ENCODE data around the gene ELP1. TPM values are rescaled to one million over a fixed set of nuclear protein-coding genes. Genes with fewer than 3 reads are reported as not detected.
A peak's percentile ranks its signal among the peaks of the same experiment; 100 is the strongest.

Gene ELP1
- total RNA-seq, 1 donor from 2014 or later = 48.9 TPM

- no peak for DNase-seq (ENCODE audit: low read depth, low spot score)
- no peak overlapping the region for H3K4me3 Mint-ChIP-seq
- H3K4me1 Mint-ChIP-seq = no peaks in the 10 kb centered on the region
- peaks cover 23% of the 10 kb centered on the region for H3K36me3 Mint-ChIP-seq (ENCODE audit: low read depth)
- no peak overlapping the region for H3K27ac Mint-ChIP-seq (ENCODE audit: unreplicated experiment)
- H3K9me3 Mint-ChIP-seq = no peaks in the 10 kb centered on the region
- no peak for TF ChIP-seq CTCF (conservative IDR thresholded peaks at IDR 0.05)
- no peaks in the 10 kb centered on the region for H3K27me3 Mint-ChIP-seq (ENCODE audit: low read depth)
Observed at GRCh38 chr9:108910914-108911313, 23.0 kb downstream of the ELP1 start.

DNA sequence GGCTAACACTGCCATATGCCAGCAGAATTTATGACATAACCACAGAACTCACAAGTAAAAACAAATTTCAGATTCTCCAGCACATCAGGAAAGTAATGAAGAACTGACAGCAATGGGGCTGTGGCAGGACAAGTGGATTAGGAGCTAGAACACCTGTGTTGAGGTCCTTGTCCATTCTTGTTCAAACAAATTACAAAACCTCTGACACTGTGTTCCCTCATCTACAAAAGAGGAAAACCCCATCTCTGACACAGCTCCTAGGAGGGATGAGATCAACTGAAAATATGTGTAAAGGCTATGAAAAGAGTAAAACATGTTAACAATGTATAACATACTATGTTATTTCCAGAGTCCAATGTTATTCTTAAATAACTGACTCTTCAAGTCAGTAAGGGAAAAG, 23.5 kb downstream of the ELP1 start:
- no peak overlapping the region for H3K4me3 Mint-ChIP-seq
- H3K27me3 Mint-ChIP-seq (ENCODE audit: low read depth) = no peaks in the 10 kb centered on the region
- no peaks in the 10 kb centered on the region for H3K9me3 Mint-ChIP-seq
- peaks cover 20% of the 10 kb centered on the region for H3K36me3 Mint-ChIP-seq (ENCODE audit: low read depth)
- no peaks in the 10 kb centered on the region for H3K4me1 Mint-ChIP-seq
- no peak for DNase-seq (ENCODE audit: low read depth, low spot score)
- no peak for TF ChIP-seq CTCF (conservative IDR thresholded peaks at IDR 0.05)
- H3K27ac Mint-ChIP-seq (ENCODE audit: unreplicated experiment) = no peak overlapping the region

DNA sequence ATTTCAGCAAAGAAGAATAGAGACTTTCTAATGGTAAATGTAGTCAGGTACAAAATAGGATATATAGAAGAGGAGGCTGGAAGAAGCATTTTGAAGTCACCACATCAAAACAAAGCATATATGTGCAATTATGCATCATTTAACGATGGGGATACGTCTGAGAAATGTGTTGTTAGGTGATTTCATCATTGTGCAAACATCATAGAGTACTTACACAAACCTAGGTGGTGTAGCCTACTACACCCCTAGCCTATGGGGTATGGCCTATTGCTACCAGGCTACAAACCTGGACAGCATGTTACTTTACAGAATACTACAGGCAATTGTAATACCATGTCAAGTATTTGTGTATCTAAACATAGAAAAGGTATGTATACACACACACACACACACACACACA, 28.4 kb downstream of the ELP1 start:
- Mint-ChIP-seq H3K36me3 (ENCODE audit: low read depth) (peaks cover 24% of the 10 kb centered on the region), H3K27me3 (ENCODE audit: low read depth) (no peaks in the 10 kb centered on the region), H3K9me3 (no peaks in the 10 kb centered on the region), H3K27ac (ENCODE audit: unreplicated experiment) (no peak overlapping the region), H3K4me3 (no peak overlapping the region), H3K4me1 (no peaks in the 10 kb centered on the region)
- DNase-seq (ENCODE audit: low read depth, low spot score) = no peak
- no peak for TF ChIP-seq CTCF (conservative IDR thresholded peaks at IDR 0.05)

- H3K9me3 Mint-ChIP-seq = no peaks in the 10 kb centered on the region
- H3K27ac Mint-ChIP-seq (ENCODE audit: unreplicated experiment) = no peak overlapping the region
- no peaks in the 10 kb centered on the region for H3K4me1 Mint-ChIP-seq
- no peaks in the 10 kb centered on the region for H3K27me3 Mint-ChIP-seq (ENCODE audit: low read depth)
- DNase-seq (ENCODE audit: low read depth, low spot score) = no peak
- peaks cover 20% of the 10 kb centered on the region for H3K36me3 Mint-ChIP-seq (ENCODE audit: low read depth)
- H3K4me3 Mint-ChIP-seq = no peak overlapping the region
- no peak for TF ChIP-seq CTCF (conservative IDR thresholded peaks at IDR 0.05)
Observed at GRCh38 chr9:108904161-108904560, 29.8 kb downstream of the ELP1 start.

- Mint-ChIP-seq H3K27ac (ENCODE audit: unreplicated experiment) (peak overlapping the region; percentile 13), H3K4me3 (no peak overlapping the region), H3K4me1 (no peaks in the 10 kb centered on the region), H3K9me3 (no peaks in the 10 kb centered on the region), H3K36me3 (ENCODE audit: low read depth) (peaks cover 19% of the 10 kb centered on the region), H3K27me3 (ENCODE audit: low read depth) (no peaks in the 10 kb centered on the region)
- no peak for TF ChIP-seq CTCF (conservative IDR thresholded peaks at IDR 0.05)
- DNase-seq (ENCODE audit: low read depth, low spot score) = no peak
Observed at GRCh38 chr9:108903420-108904103, 30.4 kb downstream of the ELP1 start.
